Loucy (cell line): ENCODE measurements around the gene IL5.
"Not testable (repeated sequence)": the region's sequence is repeated elsewhere in the genome, so short reads cannot be mapped to it uniquely, and the experiment has no call there.

Experiments
- H2AFZ ChIP-seq: fragments of 200-600 bp; sonication (generic); 2 replicates; pipeline ENCODE4 v1.6.0; 2016; ENCODE audit warnings: antibody characterized with exemption, mild to moderate bottlenecking, low read length, moderate library complexity
- H3F3A ChIP-seq: fragments of 200-600 bp; 2 replicates; pipeline ENCODE4 v1.6.0; 2016; ENCODE audit warnings: antibody characterized with exemption, low read depth, mild to moderate bottlenecking
- H3K27me3 ChIP-seq: fragments of 200-600 bp; sonication (generic); 2 replicates; pipeline ENCODE4 v1.6.1; 2014; ENCODE audit warnings: low read length, mild to moderate bottlenecking; ENCODE audit not compliant: insufficient read depth, poor library complexity, severe bottlenecking
- H3K36me3 ChIP-seq: fragments of 200-600 bp; sonication (generic); 2 replicates; pipeline ENCODE4 v1.6.1; 2016; ENCODE audit warnings: low read length; ENCODE audit not compliant: insufficient read depth
- H3K4me1 ChIP-seq: fragments of 200-600 bp; sonication (generic); 2 replicates; pipeline ENCODE4 v1.5.1; 2014; ENCODE audit warnings: low read length, mild to moderate bottlenecking; ENCODE audit not compliant: insufficient read depth, poor library complexity, severe bottlenecking
- H3K4me2 ChIP-seq: fragments of 200-600 bp; sonication (generic); 2 replicates; pipeline ENCODE4 v1.6.0; 2014; ENCODE audit warnings: antibody characterized with exemption, low read length, low read depth, mild to moderate bottlenecking; ENCODE audit not compliant: poor library complexity, severe bottlenecking
- H3K4me3 ChIP-seq: fragments of 200-600 bp; sonication (generic); 2 replicates; pipeline ENCODE4 v1.5.1; 2014; ENCODE audit warnings: low read length, mild to moderate bottlenecking, mixed read lengths; ENCODE audit not compliant: poor library complexity, severe bottlenecking
- H3K79me2 ChIP-seq: fragments of 200-600 bp; sonication (generic); 2 replicates; pipeline ENCODE4 v1.6.1; 2014; ENCODE audit warnings: low read length; ENCODE audit not compliant: insufficient read depth
- H3K9ac ChIP-seq: fragments of 200-600 bp; sonication (generic); 2 replicates; pipeline ENCODE4 v1.6.0; 2014; ENCODE audit warnings: mild to moderate bottlenecking, low read depth, low read length, moderate library complexity; ENCODE audit not compliant: poor library complexity, severe bottlenecking
- H3K9me2 ChIP-seq: fragments of 200-600 bp; sonication (generic); replicated peaks from 2 replicates; pipeline ENCODE4 v1.6.1; 2016; ENCODE audit warnings: low read depth, low read length, mixed read lengths
- H3K9me3 ChIP-seq: fragments of 200-600 bp; sonication (generic); 2 replicates; pipeline ENCODE4 v1.6.1; 2014; ENCODE audit warnings: mild to moderate bottlenecking, antibody characterized with exemption, low read length, low read depth; ENCODE audit not compliant: insufficient read depth
- H4K20me1 ChIP-seq: fragments of 200-600 bp; sonication (generic); 2 replicates; pipeline ENCODE4 v1.6.0; 2014; ENCODE audit warnings: antibody characterized with exemption, low read length, mild to moderate bottlenecking; ENCODE audit not compliant: insufficient read depth, poor library complexity, severe bottlenecking
- EZH2phosphoT487 ChIP-seq: fragments of 200-600 bp; IDR thresholded peaks from 2 replicates; pipeline ENCODE4 v1.6.1; 2018; ENCODE audit warnings: antibody characterized with exemption, mild to moderate bottlenecking, moderate library complexity, borderline replicate concordance
- TF ChIP-seq, protein P1 (sequence below): fragments of 200-600 bp; sonication (generic); conservative IDR thresholded peaks from 2 replicates; pipeline ENCODE4 v1.5.1; 2014; ENCODE audit warnings: mild to moderate bottlenecking, antibody characterized with exemption, low read length

The IL5 gene

DNA sequence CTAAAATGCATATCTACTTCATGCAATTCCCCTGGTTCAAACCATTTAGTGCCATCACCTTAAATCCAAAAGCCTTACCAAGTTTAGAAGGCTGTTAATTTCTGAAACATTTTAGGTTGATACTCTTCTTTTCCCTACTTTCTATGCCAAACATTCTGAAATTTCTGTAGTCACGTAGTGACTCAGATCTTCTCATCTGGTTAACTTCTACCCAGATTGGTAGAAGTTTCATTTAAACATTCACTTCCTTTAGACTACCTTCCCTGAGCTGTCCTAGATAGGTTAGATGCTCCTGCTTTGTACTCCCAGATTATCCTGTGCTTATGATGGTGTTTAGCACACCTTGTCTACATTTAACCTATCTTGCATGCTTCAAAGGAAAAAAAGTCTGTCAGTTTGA lies 23.3 kb upstream of the IL5 start:
- TF ChIP-seq, protein P1, sequence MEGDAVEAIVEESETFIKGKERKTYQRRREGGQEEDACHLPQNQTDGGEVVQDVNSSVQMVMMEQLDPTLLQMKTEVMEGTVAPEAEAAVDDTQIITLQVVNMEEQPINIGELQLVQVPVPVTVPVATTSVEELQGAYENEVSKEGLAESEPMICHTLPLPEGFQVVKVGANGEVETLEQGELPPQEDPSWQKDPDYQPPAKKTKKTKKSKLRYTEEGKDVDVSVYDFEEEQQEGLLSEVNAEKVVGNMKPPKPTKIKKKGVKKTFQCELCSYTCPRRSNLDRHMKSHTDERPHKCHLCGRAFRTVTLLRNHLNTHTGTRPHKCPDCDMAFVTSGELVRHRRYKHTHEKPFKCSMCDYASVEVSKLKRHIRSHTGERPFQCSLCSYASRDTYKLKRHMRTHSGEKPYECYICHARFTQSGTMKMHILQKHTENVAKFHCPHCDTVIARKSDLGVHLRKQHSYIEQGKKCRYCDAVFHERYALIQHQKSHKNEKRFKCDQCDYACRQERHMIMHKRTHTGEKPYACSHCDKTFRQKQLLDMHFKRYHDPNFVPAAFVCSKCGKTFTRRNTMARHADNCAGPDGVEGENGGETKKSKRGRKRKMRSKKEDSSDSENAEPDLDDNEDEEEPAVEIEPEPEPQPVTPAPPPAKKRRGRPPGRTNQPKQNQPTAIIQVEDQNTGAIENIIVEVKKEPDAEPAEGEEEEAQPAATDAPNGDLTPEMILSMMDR = no peak
- TF ChIP-seq EZH2phosphoT487 = no peak
- H3K79me2 ChIP-seq = peaks cover 19% of the 10 kb centered on the region; the same call in 1 of the 2 replicates

GRCh38 chr5:132564555-132564954 lies 21.2 kb upstream of the IL5 start:
- not testable (repeated sequence) for H3K9ac ChIP-seq, H3K4me2 ChIP-seq, H4K20me1 ChIP-seq, H3K9me3 ChIP-seq, H2AFZ ChIP-seq, H3K27me3 ChIP-seq, H3K4me3 ChIP-seq, H3K4me1 ChIP-seq, H3F3A ChIP-seq, H3K36me3 ChIP-seq, H3K9me2 ChIP-seq
- peaks cover 31% of the 10 kb centered on the region for H3K79me2 ChIP-seq

More for the DNA sequence above, 23.3 kb upstream of the IL5 start:
- Histone ChIP-seq H3K27me3 (no peaks in the 10 kb centered on the region), H3K36me3 (peaks cover 7% of the 10 kb centered on the region; the same call in 1 of the 2 replicates), H4K20me1 (no peaks in the 10 kb centered on the region), H3K9ac (no peak overlapping the region), H3K4me1 (no peaks in the 10 kb centered on the region), H3F3A (no peaks in the 10 kb centered on the region), H3K4me2 (no peak overlapping the region), H2AFZ (no peak overlapping the region), H3K9me3 (peaks cover 2% of the 10 kb centered on the region; the same call in 1 of the 2 replicates), H3K9me2 (no peaks in the 10 kb centered on the region), H3K4me3 (no peak overlapping the region)

- Histone ChIP-seq H4K20me1 (peaks cover 7% of the 10 kb centered on the region), H3K9ac (no peak overlapping the region), H3K27me3 (no peaks in the 10 kb centered on the region), H3K4me3 (no peak overlapping the region), H3K9me2 (no peaks in the 10 kb centered on the region), H3K4me2 (peak overlapping the region; percentile 46), H2AFZ (no peak overlapping the region), H3K9me3 (peaks cover 2% of the 10 kb centered on the region; the same call in 1 of the 2 replicates), H3F3A (peaks cover under 1% of the 10 kb centered on the region; the same call in 1 of the 2 replicates), H3K4me1 (peaks cover 12% of the 10 kb centered on the region), H3K36me3 (peaks cover 7% of the 10 kb centered on the region; the same call in 1 of the 2 replicates), H3K79me2 (peaks cover 45% of the 10 kb centered on the region)
- no peak for TF ChIP-seq EZH2phosphoT487
- TF ChIP-seq, protein P1 = no peak
These were observed 18.3 kb upstream of the IL5 start for GRCh38 chr5:132561601-132562000.
